Activated CD4-positive, alpha-beta T cell treated with anti-CD3 and anti-CD28 coated beads, Interleukin-2, Interleukin-6, amounts not matched to agents 100 ng/mL and 50 ng/mL, durations not matched to agents 16 hours and 8 hours (primary cell): ENCODE measurements around the gene DDA1.

Experiments used
- DNase-seq: peaks from one replicate; pipeline ENCODE4 v3.0.0-alpha.2; 2020

The DDA1 gene

GRCh38 chr19:17312189-17313113, 3.1 kb downstream of the DDA1 start:
- DNase-seq: no peak

DNA sequence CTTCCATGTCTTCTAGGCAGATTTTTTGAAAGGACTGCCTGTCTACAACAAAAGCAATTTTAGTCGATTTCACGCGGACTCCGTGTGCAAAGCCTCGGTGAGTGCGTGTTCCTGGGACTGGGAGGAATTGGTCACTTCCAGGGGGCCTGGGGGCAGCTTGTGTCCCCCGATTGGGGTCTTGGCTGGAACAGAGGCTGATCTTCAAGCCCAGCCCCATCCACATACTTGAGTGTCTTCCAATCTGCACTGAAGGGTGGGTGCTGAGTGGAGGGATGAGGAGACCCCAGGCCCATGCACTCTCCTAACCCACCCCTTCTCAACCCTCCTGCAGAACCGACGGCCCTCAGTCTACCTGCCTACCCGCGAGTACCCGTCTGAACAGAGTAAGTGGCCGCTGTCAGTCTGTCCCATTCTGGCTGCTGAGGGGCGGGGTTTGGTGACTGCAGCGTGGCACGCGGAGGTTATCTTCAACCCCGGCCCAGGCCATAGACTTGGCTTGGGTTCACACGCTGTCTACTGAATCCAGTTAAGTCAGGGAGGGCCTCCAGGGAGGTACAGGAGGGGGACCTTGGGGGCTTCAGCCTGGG, 4.7 kb downstream of the DDA1 start:
- no peak for DNase-seq

DNA sequence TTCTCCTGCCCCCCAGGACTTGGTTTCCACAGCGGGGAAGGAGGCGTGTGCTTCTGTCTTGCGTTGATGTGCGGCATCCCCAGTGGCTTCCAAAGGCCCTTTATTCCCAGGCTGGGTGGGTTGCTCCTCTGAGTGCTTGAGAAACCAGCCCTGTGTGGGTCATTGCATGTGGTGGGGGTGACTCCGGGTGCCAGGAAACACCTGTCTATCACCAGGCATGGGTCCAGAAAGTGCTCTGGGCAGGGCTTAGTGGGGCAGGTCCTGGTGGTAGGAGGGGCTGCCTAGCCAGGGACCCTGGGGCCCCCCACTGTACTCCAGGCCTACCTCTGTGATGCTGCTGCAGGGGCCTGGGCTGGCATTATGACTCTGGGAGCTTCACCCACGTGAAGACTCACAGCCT, 9.6 kb downstream of the DDA1 start:
- no peak for DNase-seq

DNA sequence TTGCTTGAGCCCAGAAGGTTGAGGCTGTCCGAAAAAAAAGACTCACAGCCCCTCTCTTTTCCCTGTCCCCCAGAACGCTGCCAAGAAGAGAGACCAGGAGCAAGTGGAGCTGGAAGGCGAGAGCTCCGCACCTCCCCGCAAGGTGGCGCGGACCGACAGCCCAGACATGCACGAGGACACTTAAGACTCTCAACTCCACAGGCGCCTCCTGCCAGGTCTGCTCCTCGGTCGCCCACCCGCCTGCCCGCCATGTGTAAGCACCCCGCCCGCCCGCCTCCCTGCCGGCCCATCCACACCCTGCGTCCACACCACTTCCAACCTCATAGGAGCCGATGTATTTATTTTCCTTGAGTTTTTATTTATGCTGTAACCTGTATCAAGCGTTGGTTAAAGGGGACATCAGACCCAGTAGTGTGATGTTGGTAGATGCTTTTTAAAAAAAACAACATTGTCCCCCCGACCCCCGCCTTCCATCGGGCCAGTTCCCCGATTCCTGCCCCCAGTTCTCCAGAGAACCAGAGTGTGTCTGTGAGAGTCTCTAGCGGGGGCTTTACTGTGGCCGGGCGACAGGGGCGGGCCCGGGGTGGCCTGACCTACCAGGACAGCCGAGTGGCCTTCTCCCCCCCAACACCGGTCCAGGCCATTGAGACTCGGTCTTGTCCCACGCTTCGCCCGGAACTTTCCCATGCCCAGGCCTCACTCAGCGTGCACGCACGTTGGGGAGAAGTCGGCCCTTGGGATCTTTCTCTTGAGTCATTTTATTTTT, 10.3 kb downstream of the DDA1 start:
- DNase-seq: no peak

DNA sequence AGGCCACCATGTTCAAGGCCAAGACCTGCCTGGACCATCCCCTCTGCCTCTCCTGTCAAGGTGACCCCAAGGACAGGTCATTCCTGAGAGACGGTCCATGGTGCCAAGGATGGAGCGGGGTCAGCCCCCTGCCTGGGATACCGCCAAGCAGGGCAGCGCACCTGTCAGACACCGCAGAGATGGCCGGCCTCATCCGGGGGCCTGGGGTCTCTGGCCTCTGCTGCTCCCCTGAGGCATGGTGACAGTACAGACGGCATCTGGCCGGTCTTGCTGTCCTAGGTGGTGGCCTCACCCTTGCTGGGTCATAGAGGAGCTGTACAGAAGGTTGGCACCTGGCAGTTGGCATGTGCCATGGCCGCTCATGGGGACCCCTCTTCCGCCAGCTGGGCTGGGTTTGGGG, 11.1 kb downstream of the DDA1 start:
- DNase-seq: no peak

- no peak for DNase-seq
These were observed 12.5 kb downstream of the DDA1 start for GRCh38 chr19:17321655-17322489.

GRCh38 chr19:17322854-17323253, 13.5 kb downstream of the DDA1 start:
- DNase-seq: no peak

GRCh38 chr19:17323300-17323963, 14.1 kb downstream of the DDA1 start:
- no peak for DNase-seq

DNA sequence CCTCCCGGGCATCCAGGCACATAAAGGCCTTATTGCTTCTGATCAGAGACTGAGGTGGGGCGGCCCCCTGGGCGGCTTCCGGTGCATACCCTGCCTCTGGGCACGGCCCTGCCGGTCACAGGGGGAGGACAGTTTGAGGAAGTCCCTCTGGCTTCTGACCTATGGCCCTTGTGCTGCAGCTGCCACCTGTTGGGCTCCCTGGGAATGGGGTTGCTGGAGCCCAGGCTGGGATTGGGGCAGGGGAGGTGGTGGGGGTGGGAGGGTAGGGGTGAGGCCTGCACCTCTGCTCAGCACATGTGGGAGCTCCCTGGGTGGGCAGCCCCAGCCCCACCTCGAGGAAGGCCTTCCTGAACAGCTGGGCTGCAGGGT, 14.6 kb downstream of the DDA1 start:
- DNase-seq: no peak

GRCh38 chr19:17324357-17325114, 15.2 kb downstream of the DDA1 start:
- no peak for DNase-seq

DNA sequence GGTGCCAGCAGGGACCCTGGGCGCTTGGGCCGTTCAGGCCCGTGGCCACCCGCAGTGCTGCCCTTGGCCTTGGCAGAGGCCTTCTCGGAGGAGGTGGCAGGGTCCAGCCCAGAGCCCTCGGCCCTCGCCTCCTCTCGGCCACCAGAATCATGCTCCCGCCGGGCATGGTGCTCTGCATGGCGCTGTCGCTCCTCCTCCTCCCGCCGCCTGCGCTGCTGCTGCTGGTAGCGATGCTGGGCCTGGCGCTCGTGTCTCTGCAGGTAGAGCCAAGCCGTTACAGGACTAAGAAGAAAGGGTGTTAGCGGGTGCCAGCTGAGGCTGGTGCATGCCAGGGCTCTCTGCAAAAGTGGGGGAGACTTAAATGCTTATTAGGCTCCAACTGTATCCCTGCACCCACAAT, 15.8 kb downstream of the DDA1 start:
- no peak for DNase-seq

DNA sequence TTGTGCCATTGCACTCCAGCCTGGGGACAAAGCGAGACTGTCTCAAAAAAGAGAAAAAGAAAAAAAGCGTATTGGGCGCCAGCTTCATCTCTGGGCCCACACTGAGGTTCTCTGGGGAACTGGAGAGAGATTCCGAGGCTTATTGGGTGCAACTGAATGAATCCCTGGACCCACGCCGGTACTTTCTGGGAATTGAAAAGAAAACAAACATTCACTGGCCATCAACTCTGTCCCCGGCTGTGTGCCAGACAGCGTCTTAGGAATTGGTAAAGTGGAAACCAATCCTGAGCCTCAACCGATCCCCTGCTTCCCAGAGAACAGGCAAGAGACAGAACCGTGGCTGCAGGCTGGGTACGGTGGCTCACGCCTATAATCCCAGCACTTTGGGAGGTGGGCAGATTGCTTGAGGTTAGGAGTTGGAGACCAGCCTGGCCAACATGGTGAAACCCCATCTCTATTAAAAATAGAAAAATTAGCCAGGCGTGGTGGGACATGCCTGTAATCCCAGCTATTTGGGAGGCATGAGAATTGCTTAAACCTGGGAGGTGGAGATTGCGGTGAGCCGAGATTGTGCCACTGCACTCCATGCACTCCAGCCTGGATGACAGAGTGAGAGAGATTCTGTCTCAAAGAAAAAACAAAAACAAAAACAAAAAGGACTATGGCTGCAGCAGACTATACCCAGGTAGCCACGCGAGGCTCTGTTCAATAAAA, 16.7 kb downstream of the DDA1 start:
- DNase-seq: no peak

GRCh38 chr19:17326595-17326966, 17.2 kb downstream of the DDA1 start:
- DNase-seq: no peak

DNA sequence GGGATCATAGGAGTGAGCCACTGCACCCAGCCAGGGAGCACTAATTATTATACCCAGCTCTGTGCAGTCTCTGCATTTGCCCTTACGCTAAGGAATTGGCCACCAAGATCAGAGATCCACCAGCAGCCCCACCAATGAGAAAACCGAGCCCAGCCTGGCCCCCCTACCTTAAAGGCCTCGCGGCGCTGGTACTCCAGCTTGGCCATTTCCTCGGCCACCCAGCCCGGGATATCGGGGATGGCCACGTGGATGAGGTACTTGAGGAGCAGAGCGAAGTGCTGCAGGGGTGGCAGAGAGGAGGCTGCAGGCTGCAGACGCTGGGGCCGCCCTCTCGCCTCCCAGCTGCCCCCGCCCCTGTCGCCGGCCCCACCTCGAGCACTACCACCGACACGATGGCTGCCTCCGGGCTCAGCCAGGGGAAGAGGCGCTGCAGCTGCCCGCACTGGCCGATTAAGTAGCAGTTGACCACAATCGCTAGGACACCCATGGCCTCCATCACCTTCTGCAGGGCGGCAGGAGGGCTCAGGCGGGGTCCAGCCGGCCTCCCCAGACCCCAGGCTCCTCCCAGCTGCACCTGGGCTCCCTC, 17.8 kb downstream of the DDA1 start:
- DNase-seq: no peak

- peak; percentile 51 for DNase-seq
These were observed 18.5 kb downstream of the DDA1 start for GRCh38 chr19:17327654-17328516.

DNA sequence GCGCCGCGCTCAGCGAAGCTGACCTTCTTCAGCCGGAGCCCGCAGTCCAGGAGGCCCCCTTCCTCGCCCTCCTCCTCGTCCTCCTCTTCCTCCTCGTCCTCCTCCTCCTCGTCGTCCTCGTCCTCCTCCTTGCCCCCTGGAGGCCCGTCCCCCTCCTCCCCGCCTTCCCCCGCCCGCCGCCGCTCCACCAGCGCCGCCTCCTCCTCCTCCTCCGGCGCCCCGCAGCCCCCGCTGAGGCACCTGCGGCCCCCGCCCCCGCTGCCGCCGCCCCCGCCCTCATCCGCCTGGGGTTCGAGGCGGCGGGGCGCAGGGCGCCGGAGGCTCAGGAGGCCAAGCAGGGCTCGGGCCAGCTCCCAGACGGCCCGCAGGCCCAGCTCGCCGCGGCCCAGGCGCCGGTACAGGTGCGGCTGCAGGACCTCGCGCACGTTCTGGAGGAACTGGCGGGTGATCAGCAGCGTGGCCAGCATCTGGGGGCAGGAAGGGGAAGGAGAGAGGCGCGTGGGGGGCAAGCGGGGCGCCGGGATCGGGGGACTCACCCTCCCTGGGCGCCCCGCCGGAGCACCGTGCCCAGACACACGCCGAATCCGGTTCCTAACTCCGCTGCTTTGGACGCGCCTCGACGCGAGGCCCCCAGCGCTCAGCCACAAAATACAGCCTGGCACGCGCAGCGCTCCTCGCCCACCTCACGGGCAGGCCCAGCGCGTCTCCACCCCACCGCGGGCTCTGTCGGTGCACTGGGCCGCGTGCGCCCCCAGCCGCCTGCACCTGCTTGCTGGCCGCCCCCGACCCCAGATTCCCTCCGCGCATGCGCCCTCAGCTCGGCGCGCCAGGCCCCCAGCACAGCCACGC, 19.4 kb downstream of the DDA1 start:
- DNase-seq: no peak

DNA sequence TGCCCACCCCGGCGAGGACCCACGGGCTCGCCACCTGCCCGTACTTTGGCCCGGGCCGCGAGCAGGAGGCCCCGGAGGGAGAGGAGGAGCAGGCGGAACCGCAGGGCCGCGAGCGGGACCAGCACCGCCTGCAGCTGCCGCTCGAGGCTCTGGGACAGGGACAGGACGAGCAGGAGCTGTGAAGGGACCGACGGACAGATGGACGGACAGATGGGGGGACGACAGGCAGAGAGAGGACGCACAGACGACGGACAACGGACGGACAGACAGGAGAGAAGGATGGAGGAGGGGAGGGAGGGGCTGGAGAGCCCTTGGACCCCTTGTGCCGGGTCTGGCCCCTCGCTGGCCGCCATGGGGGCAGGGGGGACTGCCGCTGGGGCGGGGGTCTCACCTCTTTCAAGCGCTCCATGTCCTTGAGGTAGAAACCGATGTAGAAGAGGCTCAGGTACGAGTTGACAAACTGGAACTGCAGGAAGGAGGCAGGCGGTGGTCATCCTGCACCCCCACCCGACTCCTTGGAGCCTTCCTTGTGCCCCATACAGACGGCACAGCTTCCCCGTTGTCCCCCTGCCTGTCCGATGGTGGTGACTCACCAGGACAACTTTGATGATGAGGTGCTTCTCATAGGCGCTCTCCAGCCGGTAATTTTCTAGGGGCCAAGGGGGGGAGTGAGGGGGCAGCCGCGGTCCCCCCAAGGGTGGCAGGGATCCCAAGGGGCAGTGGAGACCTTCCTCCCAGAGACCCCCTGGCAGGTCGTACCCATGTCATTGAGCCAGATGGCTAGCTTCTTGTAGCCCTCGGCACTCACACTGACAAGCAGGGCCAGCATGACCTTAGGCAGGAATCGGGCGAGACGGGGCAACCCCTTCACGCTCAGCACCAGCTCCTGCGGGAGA, 20.3 kb downstream of the DDA1 start:
- DNase-seq: no peak
